Measurements from ENCODE around the gene NME9. TPM values are rescaled to one million over a fixed set of nuclear protein-coding genes. Genes with fewer than 3 reads are reported as not detected.

Gene NME9
- total RNA-seq, 1 experiment from 2014 or later: not detected

- H3K9me3 ChIP-seq (ENCODE audit: control insufficient read depth, low read depth, low read length): no peaks in the 10 kb centered on the region
- H2AFZ ChIP-seq (ENCODE audit: low read length): no peak overlapping the region
- Mint-ChIP-seq H3K36me3 (ENCODE audit: insufficient read depth in 1 of 3, low read depth in 3 of 3) (0 out of 7 replicates have a peak, but pooled peaks cover 0 to 3% (median 0%) of the 10 kb centered on the region in 3 experiments), H3K4me3 (no peak overlapping the region), H3K4me1 (peaks cover 15 to 27% of the 10 kb centered on the region in 2 experiments), H3K27me3 (ENCODE audit: low read depth) (no peaks in the 10 kb centered on the region), H3K9me3 (peaks cover 0 to 3% of the 10 kb centered on the region in 2 experiments; a peak in 1 of 5 replicates), H3K27ac (no peak overlapping the region)
- no peak overlapping the region for H3K4me2 ChIP-seq (ENCODE audit: insufficient read depth, insufficient read length, low read length)
- no peaks in the 10 kb centered on the region for H3K79me1 ChIP-seq (ENCODE audit: insufficient read depth, low read depth, low read length, poor library complexity, severe bottlenecking)
- no peaks in the 10 kb centered on the region for H3K4me1 ChIP-seq (ENCODE audit: insufficient read depth, low read length)
- H3K18ac ChIP-seq (ENCODE audit: insufficient read length, low read depth, low read length): no peak overlapping the region
- TF ChIP-seq CTCF (conservative IDR thresholded peaks at IDR 0.05): no peak
- no peak overlapping the region for H3K9ac ChIP-seq (ENCODE audit: extremely low read depth, insufficient read length, low read length)
- no peak overlapping the region for H3K14ac ChIP-seq (ENCODE audit: insufficient read depth, low read length)
- H2BK5ac ChIP-seq (ENCODE audit: insufficient read length, low read length): no peak overlapping the region
- H4K8ac ChIP-seq (replicated peaks; ENCODE audit: insufficient read length, low read depth, low read length): no peak overlapping the region
- no peak overlapping the region for H4K91ac ChIP-seq (ENCODE audit: insufficient read length, low read depth, low read length)
- no peak overlapping the region for H4K5ac ChIP-seq (ENCODE audit: insufficient read length, low read depth, low read length)
- H3K56ac ChIP-seq (ENCODE audit: insufficient read length, low read depth, low read length): no peak overlapping the region
- H2BK120ac ChIP-seq (ENCODE audit: low read depth, low read length, poor library complexity, severe bottlenecking): no peak overlapping the region
- no peak overlapping the region for H3K23ac ChIP-seq (ENCODE audit: insufficient read length, low read depth, low read length)
- H2BK15ac ChIP-seq (ENCODE audit: low read depth, low read length): no peak overlapping the region
- H3K79me2 ChIP-seq (ENCODE audit: insufficient read depth, low read length): no peaks in the 10 kb centered on the region
- no CpG with 5 or more reads among the region's 5 CpGs for WGBS (ENCODE audit: extremely low coverage, insufficient read length, low lambda C conversion rate)
- no peaks in the 10 kb centered on the region for H3K27me3 ChIP-seq (ENCODE audit: insufficient read depth, low read length)
- no peaks in the 10 kb centered on the region for H4K20me1 ChIP-seq (ENCODE audit: control insufficient read depth, insufficient read depth, insufficient read length)
- H3T11ph ChIP-seq (ENCODE audit: low read length): no peak overlapping the region
- H2BK12ac ChIP-seq (ENCODE audit: insufficient read length, low read depth, low read length): no peak overlapping the region
- H3K4ac ChIP-seq (ENCODE audit: low read depth, low read length): no peak overlapping the region
- no peaks in the 10 kb centered on the region for H3K23me2 ChIP-seq (ENCODE audit: insufficient read length, low read depth, low read length, poor library complexity, severe bottlenecking)
- no peak overlapping the region for H2BK20ac ChIP-seq (ENCODE audit: low read depth, low read length, poor library complexity, severe bottlenecking)
- DNase-seq: no peak
- H3K27ac ChIP-seq (ENCODE audit: insufficient read length, low read depth, low read length): no peak overlapping the region
- no peak overlapping the region for H2AK5ac ChIP-seq (ENCODE audit: insufficient read length, low read length)
Measured at GRCh38 chr3:138367911-138368310, 38.3 kb upstream of the NME9 start.
